NCI-H345 treated with DMSO at 0.1 percent for 48 hours (cell line): ENCODE data around the gene SREBF1.

Experiments used
- DNase-seq: peaks from one replicate; lab custom pipeline; 2025; ENCODE audit not compliant: unreplicated experiment; lab: John Stamatoyannopoulos, UW

SREBF1 gene

GRCh38 chr17:17826342-17826713 is 10.5 kb downstream of the SREBF1 start:
- no peak for DNase-seq

- DNase-seq, result no peak
Measured at GRCh38 chr17:17824783-17825614, 11.8 kb downstream of the SREBF1 start.

GRCh38 chr17:17824119-17824782 is 12.5 kb downstream of the SREBF1 start:
- DNase-seq, result peak; percentile 37

- peak; percentile 48 for DNase-seq
Measured at GRCh38 chr17:17823433-17824118, 13.2 kb downstream of the SREBF1 start.

- DNase-seq, result no peak
Measured at GRCh38 chr17:17822616-17823015, 14.2 kb downstream of the SREBF1 start.

- no peak for DNase-seq
Measured at GRCh38 chr17:17822189-17822588, 14.6 kb downstream of the SREBF1 start.

- no peak for DNase-seq
Measured at GRCh38 chr17:17820463-17821158, 16.2 kb downstream of the SREBF1 start.

- DNase-seq, result no peak
Measured at GRCh38 chr17:17820046-17820445, 16.7 kb downstream of the SREBF1 start.

GRCh38 chr17:17819561-17819995 is 17.2 kb downstream of the SREBF1 start:
- DNase-seq, result no peak

GRCh38 chr17:17819111-17819510 is 17.7 kb downstream of the SREBF1 start:
- DNase-seq, result no peak

GRCh38 chr17:17818088-17818526 is 18.7 kb downstream of the SREBF1 start:
- no peak for DNase-seq

GRCh38 chr17:17817552-17817947 is 19.2 kb downstream of the SREBF1 start:
- DNase-seq, result no peak

GRCh38 chr17:17816831-17817551 is 19.8 kb downstream of the SREBF1 start:
- DNase-seq, result no peak

GRCh38 chr17:17816240-17816814 is 20.5 kb downstream of the SREBF1 start:
- no peak for DNase-seq

GRCh38 chr17:17815436-17816200 is 21.2 kb downstream of the SREBF1 start:
- no peak for DNase-seq

- no peak for DNase-seq
Measured at GRCh38 chr17:17815062-17815406, 21.8 kb downstream of the SREBF1 start.

GRCh38 chr17:17814162-17815061 is 22.4 kb downstream of the SREBF1 start:
- no peak for DNase-seq

- no peak for DNase-seq
Measured at GRCh38 chr17:17813725-17814095, 23.1 kb downstream of the SREBF1 start.
